HepG2 (cell line): ENCODE results near the gene DNMT3A.

ENCODE experiments used
- CTCF ChIP-seq: sonication (generic); formaldehyde crosslinking; IDR thresholded peaks from 2 replicates; pipeline ENCODE4 v1.5.0; 2020; ENCODE audit warnings: mild to moderate bottlenecking, missing genetic modification reagents, moderate library complexity
- FOXA1 ChIP-seq, 2 experiments: fragments of 450-650 bp in 1 of 2; sonication (generic) in 1 of 2; formaldehyde crosslinking in 1 of 2; IDR thresholded peaks; 2 replicates each; pipeline versions ENCODE4 v1.4.0 to v1.6.1; 2016 to 2020; ENCODE audit warnings: missing genetic modification reagents in 1 of 2
- HMG20A ChIP-seq: IDR thresholded peaks from 2 replicates; pipeline ENCODE4 v1.6.1; 2016; ENCODE audit warnings: borderline replicate concordance
- NR3C1 ChIP-seq: sonication (generic); formaldehyde crosslinking; IDR thresholded peaks from 2 replicates; pipeline ENCODE4 v1.4.0; 2020; ENCODE audit warnings: missing genetic modification reagents
- ZNF3 ChIP-seq: IDR thresholded peaks from 2 replicates; pipeline ENCODE4 v1.7.0; 2017; ENCODE audit warnings: inconsistent platforms

- TF ChIP-seq HMG20A (CRISPR knock-in tag), result no peak
- TF ChIP-seq CTCF (CRISPR knock-in tag), result no peak
- no peak for TF ChIP-seq ZNF3 (CRISPR knock-in tag)
- no peak for TF ChIP-seq FOXA1 (IDR thresholded peaks at IDR 0.05)
- TF ChIP-seq FOXA1 (CRISPR knock-in tag; IDR thresholded peaks at IDR 0.05), result no peak
- TF ChIP-seq NR3C1 (CRISPR knock-in tag), result no peak
These were observed 60.2 kb downstream of the DNMT3A start for GRCh38 chr2:25281522-25281921.
